Right lobe of liver (tissue), 4 donors: ENCODE results near the gene TRAPPC12.

Source experiments
- CTCF ChIP-seq, 4 donors: fragments of 200-600 bp in 3 of 4; fragments of 450-650 bp in 1 of 4; IDR thresholded peaks; one replicate each; pipeline versions ENCODE4 v1.5.1 to v1.8.0; 2016 to 2022; ENCODE audit warnings: antibody characterized with exemption in 4 of 4, mild to moderate bottlenecking in 2 of 4
- POLR2A ChIP-seq: fragments of 450-650 bp; IDR thresholded peaks from one replicate; pipeline ENCODE4 v1.6.1; 2017; ENCODE audit warnings: antibody characterized with exemption, mild to moderate bottlenecking
- donor health status: DM: no; HTN: no; CAD: no.
- donor health status: DM: no; HTN: no; CAD: no.
- donor health status: DM: no; HTN: yes; CAD: no.

GRCh38 chr2:3451169-3451568, 71.7 kb downstream of the TRAPPC12 start:
- TF ChIP-seq CTCF (IDR thresholded peaks at IDR 0.05): no peak
- TF ChIP-seq POLR2A: no peak
